NCI-H2227 (cell line): ENCODE results near the gene NOL12.
"Not testable (repeated sequence)": the region's sequence is repeated elsewhere in the genome, so short reads cannot be mapped to it uniquely, and the experiment has no call there.

ENCODE experiments used
- DNase-seq: peaks from one replicate; lab custom pipeline; 2025; ENCODE audit not compliant: unreplicated experiment; lab: John Stamatoyannopoulos, UW

The NOL12 gene

DNA sequence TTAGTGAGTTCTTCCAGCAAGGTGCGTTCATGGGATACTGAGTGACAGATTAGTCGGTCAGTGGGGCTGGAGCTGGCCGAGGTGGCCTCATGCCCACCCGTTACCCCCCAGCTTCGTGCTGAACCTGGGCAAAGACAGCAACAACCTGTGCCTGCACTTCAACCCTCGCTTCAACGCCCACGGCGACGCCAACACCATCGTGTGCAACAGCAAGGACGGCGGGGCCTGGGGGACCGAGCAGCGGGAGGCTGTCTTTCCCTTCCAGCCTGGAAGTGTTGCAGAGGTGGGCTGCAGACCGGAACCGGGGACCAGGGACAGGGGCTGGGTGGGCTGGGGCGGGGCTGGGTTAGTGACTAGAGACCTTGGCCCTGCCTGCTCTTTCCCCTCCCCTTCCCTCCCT, 7.8 kb upstream of the NOL12 start:
- no peak for DNase-seq

DNA sequence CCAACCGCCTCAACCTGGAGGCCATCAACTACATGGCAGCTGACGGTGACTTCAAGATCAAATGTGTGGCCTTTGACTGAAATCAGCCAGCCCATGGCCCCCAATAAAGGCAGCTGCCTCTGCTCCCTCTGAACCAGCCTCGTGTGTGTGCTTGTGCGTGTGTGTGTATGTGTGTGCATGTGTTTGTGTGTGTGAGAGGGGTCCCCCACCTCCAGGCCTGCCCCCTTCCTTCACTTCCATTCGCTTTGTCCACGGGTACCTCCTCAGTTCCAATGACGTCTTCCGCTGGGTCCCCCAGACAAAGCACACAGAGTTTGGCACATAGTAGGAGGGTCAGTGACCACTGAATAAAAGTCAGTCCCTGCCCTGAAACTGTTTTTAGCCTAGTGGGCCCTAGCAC, 6.5 kb upstream of the NOL12 start:
- no peak for DNase-seq

DNA sequence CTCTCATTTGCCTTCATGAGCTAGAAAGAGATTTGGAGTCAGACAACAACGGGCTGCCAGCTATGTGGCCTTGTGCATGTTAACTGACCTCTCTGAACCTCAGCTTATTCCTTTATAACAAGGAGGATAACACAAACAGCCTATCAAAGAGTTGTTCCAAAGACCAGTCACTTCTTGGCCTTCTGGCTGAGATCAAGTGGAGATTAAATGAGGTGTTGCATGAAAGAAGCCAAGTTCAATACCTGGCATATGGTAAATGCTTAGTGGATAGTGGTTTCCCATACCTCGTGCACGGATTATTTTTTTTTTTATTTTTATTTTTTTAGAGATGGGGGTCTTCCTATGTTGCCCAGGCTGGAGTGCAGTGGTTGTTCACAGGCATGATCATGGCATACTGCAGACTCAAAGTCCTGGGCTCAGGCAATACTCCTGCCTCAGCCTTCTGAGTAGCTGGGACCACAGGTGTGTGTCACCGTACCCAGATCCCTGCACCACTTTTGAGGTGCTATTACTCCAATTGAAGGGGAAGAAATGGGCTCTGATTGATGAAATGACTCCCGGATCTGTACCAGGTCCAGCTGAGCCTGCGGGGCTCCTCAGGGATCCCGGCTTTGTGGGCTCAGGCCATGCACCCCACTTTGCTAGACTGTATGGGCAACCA, 5.8 kb upstream of the NOL12 start:
- DNase-seq = no peak

- DNase-seq = no peak
Observed at GRCh38 chr22:37681001-37681424, 5.1 kb upstream of the NOL12 start.

DNA sequence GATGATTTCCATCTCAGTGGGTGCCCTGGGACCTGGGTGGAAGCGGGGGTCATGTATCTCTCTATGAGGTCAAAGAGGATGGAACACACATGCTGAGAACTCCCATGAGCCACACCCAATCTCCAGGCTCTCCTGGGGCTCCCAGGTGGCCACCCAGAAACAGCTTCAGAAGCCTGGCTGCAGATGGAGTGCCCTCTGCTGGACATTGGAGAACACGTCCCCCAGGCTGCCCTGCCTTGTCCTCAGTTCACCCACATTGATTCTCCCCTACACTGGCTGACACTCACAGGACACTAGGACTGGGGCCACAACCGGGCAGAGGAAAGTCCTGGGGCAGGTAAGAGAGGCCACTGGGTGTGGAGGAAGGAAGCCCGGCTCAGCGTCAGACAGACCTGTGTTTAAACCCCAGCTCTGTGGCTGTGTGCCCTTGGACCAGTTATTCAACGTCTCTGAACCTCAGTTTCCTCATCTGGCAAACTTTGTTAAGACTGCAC, 4.5 kb upstream of the NOL12 start:
- DNase-seq = peak; percentile 26

GRCh38 chr22:37684803-37685615, 1.1 kb upstream of the NOL12 start:
- no peak for DNase-seq

DNA sequence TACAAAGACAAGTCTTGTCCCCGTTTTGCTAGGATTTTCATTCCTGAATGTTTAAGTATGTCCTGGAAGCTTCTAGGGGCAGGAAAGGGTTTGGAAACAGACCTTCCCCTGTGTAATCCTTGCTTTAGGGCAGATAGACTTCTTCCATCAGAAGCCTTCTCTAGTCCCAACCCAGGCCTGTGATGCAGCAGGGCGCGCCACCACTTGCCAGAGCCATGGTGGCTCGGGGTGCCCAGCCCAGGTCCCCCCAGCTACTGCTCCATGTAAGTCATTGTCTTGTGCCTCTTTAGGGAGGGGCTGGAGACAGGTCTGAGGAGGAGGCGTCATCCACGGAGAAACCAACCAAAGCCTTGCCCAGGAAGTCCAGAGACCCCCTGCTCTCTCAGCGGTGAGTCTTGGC, 4.3 kb downstream of the NOL12 start:
- no peak for DNase-seq

DNA sequence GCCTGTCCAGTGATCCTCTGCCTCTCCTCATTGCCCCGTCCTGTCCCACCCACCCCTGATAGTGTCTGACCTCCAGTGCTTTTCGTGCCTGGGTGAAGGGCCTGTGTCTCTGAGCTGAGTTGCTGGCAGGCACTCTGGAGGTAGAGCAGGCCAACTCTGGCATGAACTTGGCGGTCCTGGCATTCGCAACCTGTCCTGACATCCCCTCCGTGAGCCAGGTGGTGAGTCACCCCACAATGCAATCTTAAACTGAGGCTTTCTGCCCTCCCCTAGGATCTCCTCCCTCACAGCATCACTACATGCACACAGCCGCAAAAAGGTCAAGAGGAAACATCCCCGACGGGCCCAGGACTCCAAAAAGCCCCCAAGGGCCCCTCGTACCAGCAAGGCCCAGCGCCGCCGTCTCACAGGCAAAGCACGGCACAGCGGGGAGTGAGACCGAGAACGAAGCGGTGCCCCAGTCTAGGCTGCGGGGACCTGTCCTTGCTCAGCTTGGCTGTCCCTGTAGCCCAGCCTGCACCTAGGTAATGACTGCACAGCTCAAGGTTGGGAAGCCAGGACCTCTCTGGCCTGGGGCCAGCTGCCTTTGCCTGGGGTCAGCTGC, 4.9 kb downstream of the NOL12 start:
- no peak for DNase-seq

DNA sequence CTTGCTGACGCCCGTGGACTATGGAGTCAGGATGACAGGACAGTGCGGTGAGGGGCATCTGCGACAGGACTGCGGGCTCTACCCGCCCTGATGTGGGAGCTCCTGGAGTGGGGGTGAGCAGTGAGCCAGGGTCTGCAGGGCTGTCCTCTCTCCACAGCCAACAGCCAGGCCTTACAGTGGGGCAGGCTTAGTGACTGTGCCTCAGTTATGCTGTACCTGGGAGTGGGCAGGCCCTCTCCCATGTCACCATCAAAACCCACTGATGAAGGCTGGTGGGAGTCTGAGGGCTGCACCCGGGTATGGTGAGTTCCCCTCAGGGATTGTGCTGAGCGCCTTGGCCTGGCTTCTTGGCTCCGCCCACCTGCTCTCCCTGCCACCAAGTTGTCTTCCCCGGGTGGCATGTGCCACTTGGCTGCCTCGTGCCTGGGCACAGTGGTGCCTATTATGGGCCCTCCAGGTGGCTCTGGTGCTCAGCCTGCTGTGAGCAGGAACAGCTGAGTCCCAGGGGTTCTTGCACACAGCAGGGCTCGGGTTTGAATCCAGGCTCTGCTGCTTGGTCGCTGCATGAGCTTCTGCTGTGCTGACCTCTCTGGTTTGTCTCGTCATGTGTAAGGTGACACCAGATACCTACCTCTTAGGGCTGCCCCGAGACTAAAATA, 6.6 kb downstream of the NOL12 start:
- no peak for DNase-seq

GRCh38 chr22:37694131-37694530, 8.0 kb downstream of the NOL12 start:
- not testable (repeated sequence) for DNase-seq

DNA sequence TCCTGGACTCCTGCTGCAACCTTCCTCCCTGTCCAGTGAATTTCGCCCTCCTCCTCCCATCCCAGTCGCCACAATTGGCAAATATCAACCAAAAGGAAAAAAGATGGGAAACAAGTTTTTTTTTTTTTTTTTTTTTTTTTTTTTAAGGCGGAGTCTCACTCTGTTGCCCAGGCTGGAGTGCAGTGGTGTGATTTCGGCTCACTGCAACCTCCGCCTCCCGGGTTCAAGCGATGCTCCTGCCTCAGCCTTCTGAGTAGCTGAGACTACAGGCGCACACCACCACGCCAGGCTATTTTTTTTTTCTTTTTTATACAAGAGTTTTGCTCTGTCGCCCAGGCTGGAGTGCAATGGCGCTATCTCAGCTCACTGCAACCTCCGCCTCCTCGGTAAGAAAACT, 10.1 kb downstream of the NOL12 start:
- not testable (repeated sequence) for DNase-seq

DNA sequence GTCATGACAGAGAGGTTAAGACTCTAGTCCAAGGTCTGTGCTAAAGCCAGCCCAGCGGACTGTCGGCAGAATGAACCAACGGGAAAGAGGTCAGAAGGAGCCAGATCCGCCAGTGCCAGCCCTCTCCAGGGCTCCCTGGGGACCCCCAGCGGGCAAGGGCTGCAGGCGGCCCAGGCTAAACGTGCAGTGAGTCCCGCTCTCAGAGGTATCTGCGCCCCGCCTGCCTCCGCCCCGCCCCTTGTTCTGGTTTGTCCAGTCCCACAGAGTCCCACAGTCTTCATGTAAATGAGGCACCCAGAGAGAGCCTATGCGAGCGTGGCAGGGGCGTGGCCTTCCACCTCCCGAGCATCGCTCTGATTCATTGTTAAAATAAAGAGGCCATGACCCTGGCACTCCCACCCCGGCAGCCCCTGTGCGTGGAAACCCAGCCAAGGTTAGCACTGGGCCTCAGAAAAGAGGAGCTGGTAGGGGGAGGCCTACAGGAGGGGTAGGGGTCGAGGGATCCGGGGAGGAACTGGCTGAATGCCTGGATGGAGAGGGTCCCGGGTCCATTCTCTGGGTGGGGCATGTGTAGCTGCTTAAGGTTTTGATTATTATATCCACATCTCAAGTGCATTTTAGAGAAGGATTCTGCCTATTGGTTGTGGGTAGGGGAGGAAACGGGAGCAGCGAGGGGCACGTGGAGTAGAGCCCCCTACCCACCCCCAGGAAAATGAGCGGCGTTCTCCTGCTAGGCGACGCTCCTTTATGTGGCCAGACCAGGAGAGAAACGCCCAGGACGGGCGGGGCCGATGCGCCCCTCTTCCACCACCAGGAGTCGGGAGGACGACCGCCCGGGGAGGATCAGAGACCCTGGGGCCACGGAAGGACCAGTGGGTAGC, 10.8 kb downstream of the NOL12 start, which contains the start of gene TRIOBP:
TRIOBP (plus strand) TSS at position 392 of the 881 bp plus-strand sequence. CDS start 4,318 bp downstream, outside the sequence.
- DNase-seq = peak; percentile 93

- no peak for DNase-seq
Observed at GRCh38 chr22:37697538-37697835, 11.3 kb downstream of the NOL12 start.

DNA sequence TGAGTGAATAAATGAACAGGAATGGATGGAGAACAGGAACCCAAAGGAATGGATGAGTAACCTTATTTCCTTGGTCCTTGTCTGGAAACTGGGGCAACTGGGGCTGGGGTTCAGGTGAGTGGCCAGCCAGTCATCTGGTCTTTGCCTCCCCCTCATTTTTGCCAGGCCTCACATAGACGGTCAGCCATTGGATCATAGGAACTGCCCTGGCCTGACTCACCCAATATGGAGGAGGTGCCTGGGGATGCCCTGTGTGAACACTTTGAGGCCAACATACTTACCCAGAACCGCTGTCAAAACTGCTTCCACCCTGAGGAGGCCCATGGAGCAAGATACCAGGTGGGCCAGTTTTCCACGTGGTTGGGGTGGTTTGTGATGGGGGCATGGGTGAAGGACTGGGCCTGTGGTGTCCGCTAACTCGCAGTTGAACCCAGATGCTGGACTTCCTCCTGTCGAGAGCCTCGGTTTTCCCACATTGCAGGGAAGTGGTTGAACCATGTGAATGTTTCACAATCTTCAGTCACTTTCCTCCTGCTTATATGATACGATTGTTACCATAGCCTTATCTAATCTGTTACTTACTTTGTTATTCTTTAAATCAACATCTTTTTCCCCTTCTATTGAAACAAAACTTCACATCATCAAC, 15.1 kb downstream of the NOL12 start:
- DNase-seq = no peak

GRCh38 chr22:37703906-37704305, 17.8 kb downstream of the NOL12 start:
- DNase-seq = no peak

GRCh38 chr22:37704645-37705044, 18.5 kb downstream of the NOL12 start:
- DNase-seq = no peak

GRCh38 chr22:37705205-37705604, 19.1 kb downstream of the NOL12 start:
- DNase-seq = no peak

DNA sequence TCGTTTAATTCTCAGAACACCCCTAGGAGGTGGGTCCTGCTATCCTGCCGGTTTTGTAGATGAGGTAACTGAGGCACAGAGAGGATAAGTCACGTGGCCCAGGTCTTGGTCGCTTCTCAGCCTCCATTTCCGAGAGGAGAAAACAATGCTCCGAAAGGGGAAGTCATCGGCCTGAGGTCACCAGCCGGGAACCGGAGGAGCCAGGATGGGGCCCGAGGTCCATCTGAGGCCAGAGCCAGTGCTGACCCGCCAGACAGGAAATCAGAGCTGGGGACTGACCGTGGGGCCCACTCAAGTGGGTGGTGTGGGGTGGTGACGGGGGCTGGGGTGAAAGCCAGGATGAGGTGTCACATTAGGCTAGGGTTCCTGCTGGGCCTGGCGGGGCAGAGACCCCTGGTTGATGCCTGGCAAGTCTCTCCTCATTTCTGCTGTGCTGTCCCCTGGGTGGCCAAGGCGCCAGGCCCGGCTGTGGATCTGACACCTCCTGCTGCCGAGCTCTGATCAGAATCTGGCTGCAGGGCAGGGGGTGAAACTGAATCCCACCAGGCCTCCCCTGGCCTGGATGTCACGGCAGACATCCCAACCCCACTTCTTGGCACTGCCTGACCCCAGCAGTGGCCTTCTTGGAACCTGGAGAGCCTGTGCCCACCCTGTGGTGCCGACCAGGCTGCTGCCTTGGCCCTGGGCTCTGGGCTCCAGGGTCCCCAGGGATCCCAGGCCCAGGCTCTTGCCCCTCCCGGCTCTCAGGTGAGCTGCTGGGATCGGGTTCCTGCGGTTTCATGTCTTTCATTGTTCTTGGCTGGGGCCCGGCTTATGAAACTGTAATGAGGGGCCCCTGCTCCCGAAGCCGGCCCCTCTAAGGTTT, 22.7 kb downstream of the NOL12 start:
- no peak for DNase-seq

- DNase-seq = no peak
Observed at GRCh38 chr22:37709445-37709765, 23.3 kb downstream of the NOL12 start.
